ENCODE data around the gene ARHGEF10L.

Gene ARHGEF10L

GRCh38 chr1:17575797-17576518 lies 36.5 kb downstream of the ARHGEF10L start:
- Histone ChIP-seq H3K27me3 (replicated peaks; ENCODE audit: control insufficient read depth, insufficient read depth, low read length) (no peaks in the 10 kb centered on the region), H3K4me1 (ENCODE audit: control insufficient read depth, insufficient read depth, low read length) (no peaks in the 10 kb centered on the region), H3K9me3 (ENCODE audit: control insufficient read depth, low read length) (no peaks in the 10 kb centered on the region), H3K36me3 (ENCODE audit: control insufficient read depth, insufficient read depth, low read length, severe bottlenecking) (no peaks in the 10 kb centered on the region), H3K9ac (ENCODE audit: low read length) (no peak overlapping the region), H3K4me3 (ENCODE audit: low read length) (no peak overlapping the region)
- no peak for DNase-seq (ENCODE audit: low read depth)

- no peaks in the 10 kb centered on the region for H3K36me3 ChIP-seq (ENCODE audit: control insufficient read depth, insufficient read depth, low read length, severe bottlenecking)
- H3K27me3 ChIP-seq (replicated peaks; ENCODE audit: control insufficient read depth, insufficient read depth, low read length) = no peaks in the 10 kb centered on the region
- no peak overlapping the region for H3K4me3 ChIP-seq (ENCODE audit: low read length)
- H3K9ac ChIP-seq (ENCODE audit: low read length) = no peak overlapping the region
- H3K4me1 ChIP-seq (ENCODE audit: control insufficient read depth, insufficient read depth, low read length) = no peaks in the 10 kb centered on the region
- no peaks in the 10 kb centered on the region for H3K9me3 ChIP-seq (ENCODE audit: control insufficient read depth, low read length)
- no peak for DNase-seq (ENCODE audit: low read depth)
These were observed 37.0 kb downstream of the ARHGEF10L start for GRCh38 chr1:17576519-17576853.

GRCh38 chr1:17577907-17578297 lies 38.4 kb downstream of the ARHGEF10L start:
- Histone ChIP-seq H3K4me1 (ENCODE audit: control insufficient read depth, insufficient read depth, low read length) (no peaks in the 10 kb centered on the region), H3K9ac (ENCODE audit: low read length) (no peak overlapping the region), H3K4me3 (ENCODE audit: low read length) (no peak overlapping the region), H3K27me3 (replicated peaks; ENCODE audit: control insufficient read depth, insufficient read depth, low read length) (no peaks in the 10 kb centered on the region), H3K36me3 (ENCODE audit: control insufficient read depth, insufficient read depth, low read length, severe bottlenecking) (peaks cover 5% of the 10 kb centered on the region), H3K9me3 (ENCODE audit: control insufficient read depth, low read length) (no peaks in the 10 kb centered on the region)
- no peak for DNase-seq (ENCODE audit: low read depth)

GRCh38 chr1:17579951-17580939 lies 40.7 kb downstream of the ARHGEF10L start:
- Histone ChIP-seq H3K4me1 (ENCODE audit: control insufficient read depth, insufficient read depth, low read length) (no peaks in the 10 kb centered on the region), H3K27me3 (replicated peaks; ENCODE audit: control insufficient read depth, insufficient read depth, low read length) (no peaks in the 10 kb centered on the region), H3K9ac (ENCODE audit: low read length) (no peak overlapping the region), H3K4me3 (ENCODE audit: low read length) (no peak overlapping the region), H3K36me3 (ENCODE audit: control insufficient read depth, insufficient read depth, low read length, severe bottlenecking) (peaks cover 11% of the 10 kb centered on the region), H3K9me3 (ENCODE audit: control insufficient read depth, low read length) (no peaks in the 10 kb centered on the region)
- DNase-seq (ENCODE audit: low read depth) = no peak

- no peaks in the 10 kb centered on the region for H3K9me3 ChIP-seq (ENCODE audit: control insufficient read depth, low read length)
- peaks cover 11% of the 10 kb centered on the region for H3K36me3 ChIP-seq (ENCODE audit: control insufficient read depth, insufficient read depth, low read length, severe bottlenecking)
- no peaks in the 10 kb centered on the region for H3K27me3 ChIP-seq (replicated peaks; ENCODE audit: control insufficient read depth, insufficient read depth, low read length)
- no peak overlapping the region for H3K9ac ChIP-seq (ENCODE audit: low read length)
- no peak overlapping the region for H3K4me3 ChIP-seq (ENCODE audit: low read length)
- DNase-seq (ENCODE audit: low read depth) = no peak
- H3K4me1 ChIP-seq (ENCODE audit: control insufficient read depth, insufficient read depth, low read length) = peaks cover 9% of the 10 kb centered on the region
These were observed 42.1 kb downstream of the ARHGEF10L start for GRCh38 chr1:17581389-17582123.

- no peaks in the 10 kb centered on the region for H3K9me3 ChIP-seq (ENCODE audit: control insufficient read depth, low read length)
- H3K4me3 ChIP-seq (ENCODE audit: low read length) = no peak overlapping the region
- peaks cover 16% of the 10 kb centered on the region for H3K4me1 ChIP-seq (ENCODE audit: control insufficient read depth, insufficient read depth, low read length)
- H3K9ac ChIP-seq (ENCODE audit: low read length) = no peak overlapping the region
- no peak for DNase-seq (ENCODE audit: low read depth)
- peaks cover 11% of the 10 kb centered on the region for H3K36me3 ChIP-seq (ENCODE audit: control insufficient read depth, insufficient read depth, low read length, severe bottlenecking)
- no peaks in the 10 kb centered on the region for H3K27me3 ChIP-seq (replicated peaks; ENCODE audit: control insufficient read depth, insufficient read depth, low read length)
These were observed 42.8 kb downstream of the ARHGEF10L start for GRCh38 chr1:17582124-17582774.

- Histone ChIP-seq H3K4me1 (ENCODE audit: control insufficient read depth, insufficient read depth, low read length) (peaks cover 35% of the 10 kb centered on the region), H3K9me3 (ENCODE audit: control insufficient read depth, low read length) (no peaks in the 10 kb centered on the region), H3K27me3 (replicated peaks; ENCODE audit: control insufficient read depth, insufficient read depth, low read length) (no peaks in the 10 kb centered on the region), H3K4me3 (ENCODE audit: low read length) (no peak overlapping the region), H3K36me3 (ENCODE audit: control insufficient read depth, insufficient read depth, low read length, severe bottlenecking) (peaks cover 11% of the 10 kb centered on the region), H3K9ac (ENCODE audit: low read length) (no peak overlapping the region)
- no peak for DNase-seq (ENCODE audit: low read depth)
These were observed 45.0 kb downstream of the ARHGEF10L start for GRCh38 chr1:17584539-17584938.

GRCh38 chr1:17585266-17585987 lies 45.9 kb downstream of the ARHGEF10L start:
- peaks cover 11% of the 10 kb centered on the region for H3K36me3 ChIP-seq (ENCODE audit: control insufficient read depth, insufficient read depth, low read length, severe bottlenecking)
- no peak for DNase-seq (ENCODE audit: low read depth)
- H3K9ac ChIP-seq (ENCODE audit: low read length) = peak overlapping the region; percentile 40
- H3K4me1 ChIP-seq (ENCODE audit: control insufficient read depth, insufficient read depth, low read length) = peaks cover 35% of the 10 kb centered on the region
- no peaks in the 10 kb centered on the region for H3K27me3 ChIP-seq (replicated peaks; ENCODE audit: control insufficient read depth, insufficient read depth, low read length)
- H3K9me3 ChIP-seq (ENCODE audit: control insufficient read depth, low read length) = no peaks in the 10 kb centered on the region
- no peak overlapping the region for H3K4me3 ChIP-seq (ENCODE audit: low read length)

GRCh38 chr1:17586172-17586964 lies 46.9 kb downstream of the ARHGEF10L start:
- H3K36me3 ChIP-seq (ENCODE audit: control insufficient read depth, insufficient read depth, low read length, severe bottlenecking) = peaks cover 14% of the 10 kb centered on the region
- H3K4me1 ChIP-seq (ENCODE audit: control insufficient read depth, insufficient read depth, low read length) = peaks cover 35% of the 10 kb centered on the region
- DNase-seq (ENCODE audit: low read depth) = peak; percentile 93
- no peaks in the 10 kb centered on the region for H3K27me3 ChIP-seq (replicated peaks; ENCODE audit: control insufficient read depth, insufficient read depth, low read length)
- peak overlapping the region; percentile 40 for H3K9ac ChIP-seq (ENCODE audit: low read length)
- H3K9me3 ChIP-seq (ENCODE audit: control insufficient read depth, low read length) = no peaks in the 10 kb centered on the region
- H3K4me3 ChIP-seq (ENCODE audit: low read length) = no peak overlapping the region

- Histone ChIP-seq H3K4me1 (ENCODE audit: control insufficient read depth, insufficient read depth, low read length) (peaks cover 35% of the 10 kb centered on the region), H3K4me3 (ENCODE audit: low read length) (no peak overlapping the region), H3K9me3 (ENCODE audit: control insufficient read depth, low read length) (no peaks in the 10 kb centered on the region), H3K36me3 (ENCODE audit: control insufficient read depth, insufficient read depth, low read length, severe bottlenecking) (peaks cover 9% of the 10 kb centered on the region), H3K9ac (ENCODE audit: low read length) (peak overlapping the region; percentile 73), H3K27me3 (replicated peaks; ENCODE audit: control insufficient read depth, insufficient read depth, low read length) (no peaks in the 10 kb centered on the region)
- DNase-seq (ENCODE audit: low read depth) = peak; percentile 72
These were observed 48.2 kb downstream of the ARHGEF10L start for GRCh38 chr1:17587693-17588047.

Data from adipocyte (in vitro differentiated cells).